K562 (cell line): ENCODE results near the gene PXK. TPM values are rescaled to one million over a fixed set of nuclear protein-coding genes. Genes with fewer than 3 reads are reported as not detected.

Experiments used
- AFF1 ChIP-seq, 2 experiments: fragments of 450-650 bp; IDR thresholded peaks; 2 replicates each; pipeline ENCODE4 v1.6.1; 2018; ENCODE audit warnings: mild to moderate bottlenecking in 2 of 2, low read depth in 1 of 2; ENCODE audit not compliant: partially characterized antibody in 2 of 2
- BCOR ChIP-seq: fragments of 450-650 bp; IDR thresholded peaks from 2 replicates; pipeline ENCODE4 v1.6.1; 2016
- BRCA1 ChIP-seq, 2 experiments: fragments of 450-650 bp in 1 of 2; sonication (generic) in 1 of 2; formaldehyde crosslinking in 1 of 2; IDR thresholded peaks; 2 replicates each; pipeline versions ENCODE4 v1.5.0 to v1.6.1; 2017 to 2020; ENCODE audit warnings: mild to moderate bottlenecking in 1 of 2, missing genetic modification reagents in 1 of 2
- E2F4 ChIP-seq: sonication (generic); formaldehyde crosslinking; IDR thresholded peaks from 2 replicates; pipeline ENCODE4 v1.8.0; 2022; ENCODE audit warnings: mild to moderate bottlenecking, low read depth, missing genetic modification reagents
- FOXK1 ChIP-seq: sonication (generic); formaldehyde crosslinking; IDR thresholded peaks from 2 replicates; pipeline ENCODE4 v1.8.0; 2022; ENCODE audit warnings: missing genetic modification reagents, mild to moderate bottlenecking, borderline replicate concordance
- HDAC2 ChIP-seq: fragments of 450-650 bp; IDR thresholded peaks from 2 replicates; pipeline ENCODE4 v1.6.1; 2016; ENCODE audit warnings: mild to moderate bottlenecking
- HNRNPL ChIP-seq: fragments of 200-400 bp; formaldehyde crosslinking; IDR thresholded peaks from 2 replicates; pipeline ENCODE4 v1.6.1; 2017; ENCODE audit warnings: low read depth, mild to moderate bottlenecking, low read length
- NR2C2 ChIP-seq, 2 experiments: fragments of 200-800 bp in 1 of 2; sonication (Bioruptor generic) in 1 of 2; sonication (generic) in 1 of 2; formaldehyde crosslinking in 1 of 2; IDR thresholded peaks; 2 replicates each; pipeline versions ENCODE4 v1.6.1 to v1.8.0; 2016 to 2022; ENCODE audit warnings: mild to moderate bottlenecking in 1 of 2, missing compliant biosample characterization in 1 of 2, missing genetic modification characterization in 1 of 2, missing genetic modification reagents in 1 of 2
- SIN3B ChIP-seq: fragments of 450-650 bp; IDR thresholded peaks from 2 replicates; pipeline ENCODE4 v1.6.1; 2017; ENCODE audit warnings: low read depth, mild to moderate bottlenecking, moderate library complexity
- TCFL5 ChIP-seq: fragments of 250-450 bp; sonication (Bioruptor Pico); conservative IDR thresholded peaks from 2 replicates; pipeline ENCODE4 v1.6.1; 2021; ENCODE audit warnings: mild to moderate bottlenecking, moderate library complexity, matching md5 sums
- TGIF2 ChIP-seq: sonication (generic); formaldehyde crosslinking; IDR thresholded peaks from 2 replicates; pipeline ENCODE4 v1.8.1; 2022; ENCODE audit warnings: mild to moderate bottlenecking, missing genetic modification reagents, moderate library complexity
- TSC22D4 ChIP-seq: fragments of 450-650 bp; IDR thresholded peaks from 2 replicates; pipeline ENCODE4 v1.6.1; 2016; ENCODE audit warnings: missing genetic modification characterization, missing biosample characterization, control low read depth
- YBX1 ChIP-seq: fragments of 450-650 bp; IDR thresholded peaks from 2 replicates; pipeline ENCODE4 v1.7.1; 2016; ENCODE audit warnings: mild to moderate bottlenecking
- YY1 ChIP-seq, 3 experiments: IDR thresholded peaks; 2 replicates each; pipeline ENCODE4 v1.6.1; 2011; ENCODE audit warnings: low read length in 2 of 3, mild to moderate bottlenecking in 2 of 3, moderate library complexity in 2 of 3, borderline replicate concordance in 1 of 3, control low read depth in 1 of 3, low read depth in 1 of 3; ENCODE audit not compliant: insufficient read depth in 3 of 3, insufficient replicate concordance in 2 of 3, control insufficient read depth in 1 of 3, insufficient read length in 1 of 3; ENCODE audit errors: extremely low read depth in 1 of 3
- ZBTB49 ChIP-seq: sonication (generic); formaldehyde crosslinking; IDR thresholded peaks from 2 replicates; pipeline ENCODE4 v1.8.0; 2022; ENCODE audit warnings: missing genetic modification reagents, mild to moderate bottlenecking, borderline replicate concordance
- ZFX ChIP-seq: sonication (generic); formaldehyde crosslinking; IDR thresholded peaks from 2 replicates; pipeline ENCODE4 v1.8.0; 2022; ENCODE audit warnings: mild to moderate bottlenecking, missing genetic modification reagents, moderate library complexity
- ZNF212 ChIP-seq: fragments of 450-650 bp; formaldehyde crosslinking; IDR thresholded peaks from 2 replicates; pipeline ENCODE4 v1.4.0; 2020; ENCODE audit warnings: mild to moderate bottlenecking
- ZNF445 ChIP-seq: fragments of 250-450 bp; sonication (Bioruptor Pico); IDR thresholded peaks from 2 replicates; pipeline ENCODE4 v1.4.0; 2020; ENCODE audit warnings: low read depth, mild to moderate bottlenecking, moderate library complexity
- ZNF507 ChIP-seq: conservative IDR thresholded peaks from 2 replicates; pipeline ENCODE4 v1.6.1; 2017; ENCODE audit warnings: missing genetic modification characterization, missing compliant biosample characterization
- polyA plus RNA-seq, 8 experiments: library from polyadenylated mRNA; depleted of rRNA in 4 of 8; stranded (reverse) in 5 of 8; unstranded in 3 of 8; fragments of >200 nt; fragmentation: Nextera tagmentation in 2 of 8; fragmentation: Illumina TruSeq in 1 of 8; extraction: Ambion mirVana in 2 of 8; extraction: Trizol in 1 of 8; gene quantifications; 2 replicates each; pipeline versions ENCODE4 v1.2.1 to v1.2.3, GENCODE V29; 2011 to 2014; ENCODE audit warnings: inconsistent platforms in 1 of 8, missing spikeins in 1 of 8
- total RNA-seq, 7 experiments: library from RNA; depleted of rRNA in 6 of 7; stranded (reverse); fragments of >200 nt in 6 of 7; fragmentation: Illumina TruSeq in 2 of 7; extraction: Trizol in 2 of 7; gene quantifications; 2 replicates each; pipeline versions ENCODE4 v1.2.1 to v1.2.3, GENCODE V29; 2011 to 2021; ENCODE audit warnings: low replicate concordance in 1 of 7

Gene PXK
- total and polyA plus RNA-seq, 9 of the 15 experiments (the other 6 are each of a cell fraction or from before 2014, with no cell fraction given), result 3.3 to 19.9 (median 11.3) TPM

GRCh38 chr3:58433400-58434167 lies 100.9 kb downstream of the PXK start, which contains the start of gene PDHB (continued):
- TF ChIP-seq E2F4 (CRISPR knock-in tag) (no peak), AFF1 (IDR thresholded peaks at IDR 0.05; ENCODE audit: low read depth in 1 of 2, partially characterized antibody in 2 of 2) (no peak), ZFX (CRISPR knock-in tag) (peak; percentile 87), SIN3B (peak; percentile 70), TSC22D4 (no peak), BRCA1 (IDR thresholded peaks at IDR 0.05) (no peak), BRCA1 (CRISPR knock-in tag; IDR thresholded peaks at IDR 0.05) (no peak), TGIF2 (CRISPR knock-in tag) (no peak), TCFL5 (CRISPR knock-in tag) (no peak), FOXK1 (peak; percentile 72; the same call in 1 of the 2 replicates), YBX1 (no peak), ZNF507 (tag) (no peak), BCOR (no peak), ZNF212 (no peak), HNRNPL (no peak), ZNF445 (CRISPR knock-in tag) (no peak), ZBTB49 (CRISPR knock-in tag) (no peak), NR2C2 (CRISPR knock-in tag; IDR thresholded peaks at IDR 0.05) (no peak), NR2C2 (tag; IDR thresholded peaks at IDR 0.05) (peak; percentile 55; the same call in 1 of the 2 replicates), YY1 (IDR thresholded peaks at IDR 0.05; ENCODE audit: borderline replicate concordance in 1 of 3, control insufficient read depth in 1 of 3, extremely low read depth in 1 of 3, insufficient read depth in 3 of 3, insufficient read length in 1 of 3, insufficient replicate concordance in 2 of 3, low read depth in 1 of 3, low read length in 2 of 3) (peak; percentile 80 to 94 (median 91)), HDAC2 (no peak)
